Panc1 (cell line): ENCODE data around the gene MAP2.

Experiments
- CTCF ChIP-seq: fragments of 450-650 bp; IDR thresholded peaks from 2 replicates; pipeline ENCODE4 v1.5.1; 2017; ENCODE audit warnings: mild to moderate bottlenecking
- POLR2AphosphoS5 ChIP-seq: IDR thresholded peaks from 2 replicates; pipeline ENCODE4 v1.6.1; 2012; ENCODE audit warnings: mild to moderate bottlenecking, low read depth, low read length, moderate library complexity
- REST ChIP-seq, 2 experiments: IDR thresholded peaks; 2 replicates each; pipeline ENCODE4 v1.6.1; 2011 to 2012; ENCODE audit warnings: low read depth in 2 of 2, control low read depth in 1 of 2, low read length in 1 of 2, mild to moderate bottlenecking in 1 of 2, moderate library complexity in 1 of 2; ENCODE audit not compliant: insufficient read depth in 1 of 2
- TCF7L2 ChIP-seq: IDR thresholded peaks from 2 replicates; pipeline ENCODE4 v1.6.1; 2011; ENCODE audit warnings: mild to moderate bottlenecking, low read depth, low read length, inconsistent platforms

DNA sequence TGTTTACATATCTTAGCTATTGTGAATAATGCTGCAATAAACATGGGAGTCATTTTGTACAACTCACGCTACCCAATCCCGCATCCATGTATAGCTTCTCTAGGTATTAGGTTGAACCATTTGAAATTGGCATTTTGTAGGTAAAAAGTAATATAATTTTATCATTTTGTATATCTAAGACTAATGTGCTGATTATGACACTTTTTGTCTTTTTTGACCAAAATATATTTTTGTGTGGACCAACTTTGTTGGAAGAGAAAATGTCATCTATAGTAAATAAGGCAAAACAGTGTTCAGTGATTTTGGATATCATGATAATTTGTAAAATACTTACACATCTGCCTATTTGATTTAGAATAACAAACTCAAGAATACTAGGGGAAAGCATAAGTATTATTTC lies 150.7 kb downstream of the MAP2 start:
- TF ChIP-seq CTCF = no peak
- TF ChIP-seq REST (IDR thresholded peaks at IDR 0.05; ENCODE audit: insufficient read depth in 1 of 2, low read depth in 2 of 2, low read length in 1 of 2) = no peak
- no peak for TF ChIP-seq POLR2AphosphoS5
- no peak for TF ChIP-seq TCF7L2
